Measurements from ENCODE around the gene CTDSPL.
"Not testable (repeated sequence)": the region's sequence is repeated elsewhere in the genome, so short reads cannot be mapped to it uniquely, and the experiment has no call there.

Gene CTDSPL

GRCh38 chr3:38028621-38029361 lies 167.1 kb downstream of the CTDSPL start:
- in situ Hi-C loops (cut with HindIII; ENCODE audit: low sequenced_read_pairs) = no loop called here

GRCh38 chr3:38029400-38030125 lies 167.9 kb downstream of the CTDSPL start, which contains the start of gene PLCD1:
Gene PLCD1, minus strand, starts transcription at chr3:38029642. Its CDS starts 103 bp downstream, at chr3:38029539.
- in situ Hi-C loops (cut with HindIII; ENCODE audit: low sequenced_read_pairs) = no loop called here

GRCh38 chr3:38030126-38031021 lies 168.7 kb downstream of the CTDSPL start:
- in situ Hi-C loops (cut with HindIII; ENCODE audit: low sequenced_read_pairs) = no loop called here

GRCh38 chr3:38031022-38031994 lies 169.6 kb downstream of the CTDSPL start:
- in situ Hi-C loops (cut with HindIII; ENCODE audit: low sequenced_read_pairs) = no loop called here

DNA sequence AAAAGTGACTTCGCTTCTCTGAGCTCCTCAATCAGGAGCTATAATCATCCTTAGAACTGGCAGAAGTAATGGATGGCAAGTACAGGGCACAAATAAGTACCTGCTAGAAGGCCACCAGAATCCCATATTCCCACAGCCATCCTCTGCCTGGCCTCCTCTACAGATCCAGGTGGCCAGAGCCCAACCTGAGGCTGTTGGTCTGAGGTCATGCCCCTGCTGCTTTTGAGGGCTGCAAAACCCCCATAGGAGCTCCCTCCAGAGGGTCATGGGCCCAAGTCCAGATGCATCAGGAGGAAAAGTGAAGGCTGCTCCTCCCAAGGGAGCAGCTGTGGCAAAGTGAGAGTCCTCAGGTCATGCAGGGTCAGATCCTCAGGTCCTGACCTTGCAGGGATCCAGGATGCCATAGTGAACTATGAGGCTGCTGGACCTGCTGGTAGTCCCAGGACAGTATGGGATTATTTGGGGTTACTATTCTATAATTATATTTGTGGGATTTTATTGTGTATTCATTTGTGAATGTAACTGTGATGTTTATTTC lies 170.7 kb downstream of the CTDSPL start:
- in situ Hi-C loops (cut with HindIII; ENCODE audit: low sequenced_read_pairs) = no loop called here

GRCh38 chr3:38033586-38033985 lies 171.9 kb downstream of the CTDSPL start:
- in situ Hi-C loops (cut with HindIII; ENCODE audit: low sequenced_read_pairs) = not testable (repeated sequence)

All from endothelial cell of hepatic sinusoid (primary cell).